BLaER1 treated with 17β-estradiol and CSF1 and Interleukin-3, amounts not matched to agents 10 nM and 100 nM (cell line): Measurements from ENCODE around the gene TRIM24.
A peak's percentile ranks its signal among the peaks of the same experiment; 100 is the strongest.

Experiments used
- H3K27ac ChIP-seq, 11 experiments: shearing (Covaris generic); formaldehyde crosslinking; 2 replicates each; pipeline ENCODE4 v1.8.1; 2022
- H3K27me3 ChIP-seq, 11 experiments: shearing (Covaris generic); formaldehyde crosslinking; 2 replicates each; pipeline ENCODE4 v1.8.1; 2022
- H3K36me3 ChIP-seq, 11 experiments: shearing (Covaris generic); formaldehyde crosslinking; 2 replicates each; pipeline ENCODE4 v1.8.1; 2022
- H3K4me1 ChIP-seq, 10 experiments: shearing (Covaris generic); formaldehyde crosslinking; 2 replicates each; pipeline ENCODE4 v1.8.1; 2022
- H3K4me2 ChIP-seq, 11 experiments: shearing (Covaris generic); formaldehyde crosslinking; 2 replicates each; pipeline ENCODE4 v1.8.1; 2022
- H3K4me3 ChIP-seq, 10 experiments: shearing (Covaris generic); formaldehyde crosslinking; 2 replicates each; pipeline ENCODE4 v1.8.1; 2022
- H3K9ac ChIP-seq, 11 experiments: shearing (Covaris generic); formaldehyde crosslinking; 2 replicates each; pipeline ENCODE4 v1.8.1; 2022
- H3K9me3 ChIP-seq, 11 experiments: shearing (Covaris generic); formaldehyde crosslinking; replicated peaks in 1 of 11; 2 replicates each; pipeline ENCODE4 v1.8.1; 2022
- H4K20me1 ChIP-seq, 11 experiments: shearing (Covaris generic); formaldehyde crosslinking; 2 replicates each; pipeline ENCODE4 v1.8.1; 2022
- Cebpa-rat ChIP-seq, 11 experiments: shearing (Covaris generic); IDR thresholded peaks; 2 replicates each; pipeline ENCODE4 v1.8.1; 2022

TRIM24 gene

DNA sequence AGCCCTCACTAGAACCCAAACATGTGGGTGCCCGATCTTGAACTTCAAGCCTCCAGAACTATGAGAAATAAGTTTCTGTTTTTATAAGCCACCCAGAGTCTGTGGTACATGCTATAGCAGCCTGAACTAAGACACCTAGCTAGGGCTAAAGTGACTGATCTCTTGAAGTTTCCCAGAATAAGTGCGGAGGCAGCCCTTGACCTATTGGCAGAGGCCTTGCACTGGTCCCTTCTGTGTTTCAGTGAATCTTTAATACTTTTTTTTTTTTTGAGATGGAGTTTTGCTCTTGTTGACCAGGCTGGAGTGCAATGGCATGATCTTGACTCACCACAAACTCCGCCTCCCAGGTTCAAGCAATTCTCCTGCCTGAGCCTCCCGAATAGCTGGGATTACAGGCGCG lies 156.0 kb downstream of the TRIM24 start:
- no peak overlapping the region for H3K9ac ChIP-seq
- TF ChIP-seq Cebpa-rat (IDR thresholded peaks at IDR 0.05): no peak
- no peaks in the 10 kb centered on the region for H3K36me3 ChIP-seq
- H3K4me2 ChIP-seq: no peak overlapping the region
- H3K4me3 ChIP-seq: no peak overlapping the region
- H4K20me1 ChIP-seq: no peaks in the 10 kb centered on the region
- no peak overlapping the region for H3K27ac ChIP-seq
- H3K4me1 ChIP-seq: peaks cover 0 to 14% (median 8%) of the 10 kb centered on the region in 10 experiments; a peak in 14 of 20 replicates
- H3K27me3 ChIP-seq: no peaks in the 10 kb centered on the region
- peaks cover 0 to 7% (median 3%) of the 10 kb centered on the region in 11 experiments; a peak in 10 of 22 replicates for H3K9me3 ChIP-seq

DNA sequence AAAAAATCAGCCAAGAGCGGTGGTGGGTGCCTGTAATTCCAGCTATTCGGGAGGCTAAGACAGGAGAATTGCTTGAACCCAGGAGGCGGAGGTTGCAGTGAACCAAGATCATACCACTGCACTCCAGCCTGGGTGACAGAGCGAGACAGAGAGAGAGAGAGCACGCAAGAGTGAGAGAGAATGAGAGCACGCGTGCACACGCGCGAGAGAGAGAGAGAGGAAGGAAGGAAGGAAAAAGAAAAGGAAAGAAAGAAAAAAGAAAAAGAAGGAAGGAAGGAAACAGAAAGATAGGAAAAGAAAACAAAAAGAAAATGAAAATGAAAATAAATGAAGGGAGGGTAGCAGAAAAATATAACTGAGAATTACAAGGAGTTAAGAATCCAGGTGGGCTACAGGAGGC lies 158.4 kb downstream of the TRIM24 start:
- Histone ChIP-seq H3K4me1 (peaks cover 0 to 14% (median 8%) of the 10 kb centered on the region in 10 experiments; a peak in 14 of 20 replicates), H3K36me3 (no peaks in the 10 kb centered on the region), H3K4me2 (peak overlapping the region in 7 of 11 experiments; percentile 4 to 54 (median 35); a peak in 12 of 22 replicates), H3K9me3 (no peaks in the 10 kb centered on the region), H3K27me3 (no peaks in the 10 kb centered on the region), H3K9ac (no peak overlapping the region), H3K4me3 (no peak overlapping the region), H3K27ac (no peak overlapping the region), H4K20me1 (no peaks in the 10 kb centered on the region)
- no peak for TF ChIP-seq Cebpa-rat (IDR thresholded peaks at IDR 0.05)

DNA sequence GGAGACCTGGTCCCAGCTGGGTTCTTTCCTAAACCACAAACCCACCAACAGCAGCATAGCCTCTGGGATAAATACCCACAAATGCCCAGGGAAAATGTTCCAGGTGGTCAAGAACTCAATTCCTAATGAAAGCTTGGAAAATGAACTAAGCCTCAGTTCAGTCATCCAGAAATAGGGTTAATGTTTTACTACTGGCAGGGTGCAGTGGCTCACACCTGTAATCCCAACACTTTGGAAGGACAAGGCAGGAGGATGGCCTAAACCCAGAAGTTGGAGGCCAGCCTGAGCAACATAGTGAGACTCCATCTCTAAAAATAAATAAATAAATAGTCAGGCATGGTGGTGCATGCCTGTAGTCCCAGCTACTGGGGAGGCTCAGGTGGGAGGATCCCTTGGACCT lies 158.9 kb downstream of the TRIM24 start:
- Histone ChIP-seq H3K4me1 (peaks cover 0 to 14% (median 8%) of the 10 kb centered on the region in 10 experiments; a peak in 14 of 20 replicates), H4K20me1 (no peaks in the 10 kb centered on the region), H3K27ac (no peak overlapping the region), H3K36me3 (no peaks in the 10 kb centered on the region), H3K4me3 (no peak overlapping the region), H3K27me3 (no peaks in the 10 kb centered on the region), H3K9me3 (no peaks in the 10 kb centered on the region), H3K4me2 (peak overlapping the region in 7 of 11 experiments; percentile 4 to 54 (median 35); a peak in 13 of 22 replicates), H3K9ac (no peak overlapping the region)
- no peak for TF ChIP-seq Cebpa-rat (IDR thresholded peaks at IDR 0.05)

DNA sequence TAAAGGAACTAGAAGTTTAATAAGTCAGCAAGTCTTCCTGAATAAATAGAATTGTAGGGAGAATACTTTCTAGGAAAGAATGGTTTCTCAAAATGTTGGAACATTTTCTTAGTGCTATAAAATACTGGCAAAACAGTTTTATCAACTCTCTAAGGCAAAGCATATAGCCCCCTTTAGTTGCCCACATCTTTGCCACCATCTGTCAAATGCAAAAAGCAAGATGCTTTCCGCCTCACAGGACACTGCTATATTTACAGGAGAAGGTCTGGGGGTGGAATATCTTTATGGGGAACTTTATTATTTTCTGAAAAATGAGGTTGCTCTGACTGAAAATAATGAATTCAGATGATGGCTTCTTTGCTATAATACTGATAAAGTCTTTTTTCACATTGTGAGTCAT lies 162.8 kb downstream of the TRIM24 start:
- Histone ChIP-seq H3K4me2 (no peak overlapping the region), H3K9me3 (peaks cover 0 to 10% (median 0%) of the 10 kb centered on the region in 11 experiments; a peak in 1 of 22 replicates), H3K27ac (no peak overlapping the region), H3K4me3 (no peak overlapping the region), H3K4me1 (peaks cover 12 to 32% (median 27%) of the 10 kb centered on the region in 10 experiments), H4K20me1 (no peaks in the 10 kb centered on the region), H3K9ac (no peak overlapping the region), H3K36me3 (no peaks in the 10 kb centered on the region), H3K27me3 (no peaks in the 10 kb centered on the region)
- TF ChIP-seq Cebpa-rat (IDR thresholded peaks at IDR 0.05): no peak

DNA sequence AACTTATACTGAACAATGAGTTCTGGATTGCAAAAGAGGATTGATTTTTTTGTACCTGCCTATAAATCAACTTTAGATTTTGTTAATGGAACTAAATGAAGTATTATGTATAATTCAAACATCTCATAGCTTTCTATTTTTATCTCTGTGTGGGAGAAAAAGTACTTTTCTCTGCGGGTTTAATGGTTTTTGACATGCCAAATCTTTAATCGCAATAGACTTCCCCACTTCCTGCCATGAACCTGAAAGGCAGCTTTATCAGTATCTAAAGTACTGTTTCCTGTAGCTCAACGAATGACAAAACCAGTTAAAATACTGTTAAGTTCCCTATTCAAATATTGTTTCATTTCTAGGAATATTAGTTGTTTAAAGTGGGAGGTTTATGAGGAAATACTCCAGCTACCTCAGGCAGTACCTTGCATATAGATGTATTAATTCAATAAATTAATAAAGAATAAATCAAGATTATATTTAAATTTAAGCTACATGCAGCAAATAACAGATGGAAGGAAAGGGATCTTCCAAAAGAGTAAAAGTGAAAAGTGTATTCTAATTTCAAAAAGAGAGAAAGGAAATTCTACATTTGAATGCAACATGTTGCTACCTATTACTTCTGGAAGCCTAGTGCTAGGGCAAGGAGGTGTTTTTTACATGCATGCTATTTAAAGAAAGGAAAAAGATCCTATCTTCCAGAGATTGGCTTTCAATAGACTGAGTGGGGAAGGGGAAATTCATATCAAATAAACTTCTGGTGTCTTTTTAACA lies 165.2 kb downstream of the TRIM24 start:
- Histone ChIP-seq H3K9me3 (peaks cover 0 to 10% (median 0%) of the 10 kb centered on the region in 11 experiments; a peak in 1 of 22 replicates), H4K20me1 (no peaks in the 10 kb centered on the region), H3K9ac (no peak overlapping the region), H3K36me3 (no peaks in the 10 kb centered on the region), H3K4me1 (peaks cover 12 to 22% (median 17%) of the 10 kb centered on the region in 10 experiments), H3K4me3 (no peak overlapping the region), H3K4me2 (peak overlapping the region; percentile 21 to 61 (median 46); a peak in 20 of 22 replicates), H3K27ac (no peak overlapping the region), H3K27me3 (no peaks in the 10 kb centered on the region)
- TF ChIP-seq Cebpa-rat (IDR thresholded peaks at IDR 0.05): no peak

DNA sequence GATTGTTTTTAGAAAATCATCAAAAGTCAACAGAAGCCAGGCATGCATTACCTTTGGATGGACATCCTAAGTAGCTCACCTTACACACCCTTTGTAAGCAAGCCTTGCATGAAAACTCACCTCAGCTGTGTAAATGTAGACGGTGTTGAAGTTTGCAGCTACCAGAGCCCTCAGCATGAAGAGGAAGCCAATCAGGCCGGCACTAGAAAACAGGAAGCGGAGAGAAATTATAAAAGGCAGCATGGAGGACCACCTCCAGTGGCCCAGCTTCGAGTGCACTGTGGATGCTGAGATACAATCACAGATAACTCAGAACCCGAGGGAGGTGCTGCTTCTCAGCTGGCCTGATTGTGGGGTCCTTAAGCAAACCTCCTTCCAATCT lies 165.8 kb downstream of the TRIM24 start:
- peaks cover 0 to 10% (median 0%) of the 10 kb centered on the region in 11 experiments; a peak in 1 of 22 replicates for H3K9me3 ChIP-seq
- H3K4me3 ChIP-seq: no peak overlapping the region
- no peak overlapping the region for H3K27ac ChIP-seq
- H3K9ac ChIP-seq: no peak overlapping the region
- no peaks in the 10 kb centered on the region for H3K27me3 ChIP-seq
- TF ChIP-seq Cebpa-rat (IDR thresholded peaks at IDR 0.05): no peak
- H3K36me3 ChIP-seq: no peaks in the 10 kb centered on the region
- H3K4me2 ChIP-seq: peak overlapping the region in 9 of 11 experiments; percentile 21 to 61 (median 49); a peak in 19 of 22 replicates
- H3K4me1 ChIP-seq: peaks cover 12 to 22% (median 17%) of the 10 kb centered on the region in 10 experiments
- H4K20me1 ChIP-seq: no peaks in the 10 kb centered on the region

DNA sequence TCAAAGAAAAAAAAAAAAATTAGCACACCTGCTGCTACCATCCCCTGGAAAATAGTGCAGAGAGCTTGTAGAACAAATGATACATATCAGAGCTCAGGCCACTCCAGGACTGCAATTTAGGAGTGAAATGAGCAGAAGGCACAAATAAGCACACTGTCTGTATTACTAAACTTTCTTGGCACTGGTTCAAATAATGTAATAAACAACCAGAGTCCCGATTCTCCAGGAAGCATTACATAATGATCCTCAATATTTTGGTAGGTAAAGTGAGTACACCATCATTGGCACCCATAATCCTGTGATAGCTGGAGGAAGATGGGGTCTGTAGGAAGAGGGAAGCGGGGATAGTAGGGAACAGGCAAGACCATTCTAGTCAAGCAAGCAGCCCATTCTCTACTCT lies 166.8 kb downstream of the TRIM24 start:
- Histone ChIP-seq H3K27ac (no peak overlapping the region), H3K4me3 (no peak overlapping the region), H3K36me3 (no peaks in the 10 kb centered on the region), H3K27me3 (no peaks in the 10 kb centered on the region), H3K4me2 (no peak overlapping the region), H3K9me3 (peaks cover 0 to 10% (median 0%) of the 10 kb centered on the region in 11 experiments; a peak in 1 of 22 replicates), H3K9ac (no peak overlapping the region), H4K20me1 (no peaks in the 10 kb centered on the region), H3K4me1 (peaks cover 12 to 22% (median 17%) of the 10 kb centered on the region in 10 experiments)
- no peak for TF ChIP-seq Cebpa-rat (IDR thresholded peaks at IDR 0.05)

DNA sequence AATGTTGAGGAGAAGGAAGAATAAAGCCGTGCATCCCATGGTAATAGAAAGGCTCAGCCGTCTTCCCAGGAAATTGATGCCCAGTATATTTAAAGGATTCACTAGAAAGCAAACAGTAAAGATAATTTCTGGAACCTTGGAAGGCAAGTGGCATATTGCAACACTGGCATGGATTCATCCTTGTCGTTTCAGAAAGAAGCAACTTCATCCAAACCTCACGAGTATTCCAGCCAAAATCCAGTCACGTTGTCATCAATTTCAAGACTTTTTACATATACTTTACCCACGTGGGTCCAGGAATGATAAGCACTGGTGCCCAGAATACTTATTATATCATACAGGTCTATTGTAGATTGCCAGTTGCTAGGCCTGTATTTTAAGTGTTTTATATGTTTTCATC lies 167.3 kb downstream of the TRIM24 start:
- H3K9ac ChIP-seq: no peak overlapping the region
- peaks cover 12 to 22% (median 17%) of the 10 kb centered on the region in 10 experiments for H3K4me1 ChIP-seq
- no peaks in the 10 kb centered on the region for H4K20me1 ChIP-seq
- H3K4me2 ChIP-seq: no peak overlapping the region
- H3K27me3 ChIP-seq: no peaks in the 10 kb centered on the region
- no peak overlapping the region for H3K4me3 ChIP-seq
- no peaks in the 10 kb centered on the region for H3K36me3 ChIP-seq
- peaks cover 0 to 10% (median 0%) of the 10 kb centered on the region in 11 experiments; a peak in 1 of 22 replicates for H3K9me3 ChIP-seq
- no peak for TF ChIP-seq Cebpa-rat (IDR thresholded peaks at IDR 0.05)
- no peak overlapping the region for H3K27ac ChIP-seq

DNA sequence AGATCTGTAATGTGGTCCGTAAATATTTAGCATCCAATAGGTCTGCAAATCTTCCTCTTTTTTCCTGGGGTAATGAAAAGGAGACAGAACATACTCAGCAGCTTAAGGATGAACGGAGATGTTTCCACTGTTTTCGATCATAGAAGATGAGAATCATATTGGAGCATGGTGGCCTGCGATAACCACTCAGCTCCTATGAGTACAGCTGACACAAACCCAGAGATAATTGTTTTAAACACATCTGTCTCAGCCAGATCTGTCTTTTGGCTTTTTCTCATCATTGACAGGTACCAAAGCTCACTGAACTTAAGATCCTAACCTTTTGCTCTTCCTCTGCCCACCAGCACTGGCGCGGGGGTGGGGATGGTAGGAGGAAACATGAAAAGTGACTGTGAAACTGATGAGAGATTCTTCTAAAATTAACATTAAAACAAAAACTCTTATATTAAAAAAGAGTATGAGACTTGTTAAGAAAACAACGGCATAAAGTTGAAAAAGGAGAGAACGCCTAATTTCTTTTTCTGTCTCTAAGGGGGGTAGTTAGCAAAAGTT lies 170.1 kb downstream of the TRIM24 start:
- Histone ChIP-seq H3K27me3 (no peaks in the 10 kb centered on the region), H3K9me3 (peaks cover 0 to 10% (median 0%) of the 10 kb centered on the region in 11 experiments; a peak in 1 of 22 replicates), H3K27ac (no peak overlapping the region)

More for the DNA sequence above, 170.1 kb downstream of the TRIM24 start:
- TF ChIP-seq Cebpa-rat (IDR thresholded peaks at IDR 0.05): no peak
- Histone ChIP-seq H3K9ac (no peak overlapping the region), H4K20me1 (no peaks in the 10 kb centered on the region), H3K36me3 (no peaks in the 10 kb centered on the region), H3K4me2 (no peak overlapping the region), H3K4me3 (no peak overlapping the region), H3K4me1 (peaks cover 6 to 15% (median 12%) of the 10 kb centered on the region in 10 experiments; a peak in 18 of 20 replicates)
